ENCODE measurements around the gene DCAF8. TPM values are rescaled to one million over a fixed set of nuclear protein-coding genes. Genes with fewer than 3 reads are reported as not detected.
"Not testable (repeated sequence)": the region's sequence is repeated elsewhere in the genome, so short reads cannot be mapped to it uniquely, and the experiment has no call there.

The DCAF8 gene
- polyA plus RNA-seq, 3 donors: 35.5 to 205 (median 44.6) TPM

GRCh38 chr1:160291248-160292220, 29.2 kb upstream of the DCAF8 start:
- Mint-ChIP-seq H3K36me3 (peaks cover 82 to 85% of the 10 kb centered on the region in 2 donors), H3K27ac (peak overlapping the region; percentile 62 to 86 (median 69))

DNA sequence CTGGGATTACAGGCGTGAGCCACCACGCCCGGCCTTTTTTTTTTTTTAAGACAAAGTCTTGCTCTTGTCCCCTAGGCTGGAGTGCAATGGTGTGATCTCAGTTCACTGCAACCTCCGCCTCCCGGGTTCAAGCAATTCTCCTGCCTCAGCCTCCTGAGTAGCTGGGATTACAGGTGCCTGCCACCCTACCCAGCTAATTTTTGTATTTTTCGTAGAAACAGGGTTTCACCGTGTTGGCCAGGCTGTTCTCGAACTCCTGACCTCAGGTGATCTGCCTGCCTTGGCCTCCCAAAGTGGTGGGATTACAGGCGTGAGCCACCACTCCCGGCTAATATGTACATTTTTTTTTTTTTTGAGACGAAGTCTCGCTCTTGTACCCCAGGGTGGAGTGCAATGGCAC, 25.4 kb upstream of the DCAF8 start:
- not testable (repeated sequence) for H3K4me3 Mint-ChIP-seq; H3K4me2 ChIP-seq (replicated peaks; ENCODE audit: extremely low read depth, low read length, poor library complexity, severe bottlenecking); H2AFZ ChIP-seq (ENCODE audit: insufficient read depth, low read depth, low read length, poor library complexity, severe bottlenecking); H3K27ac ChIP-seq (ENCODE audit: low read depth in 1 of 2, low read length in 2 of 2); H3K9me3 Mint-ChIP-seq; DNase-seq; H3K27me3 ChIP-seq (ENCODE audit: control insufficient read depth in 2 of 2, insufficient read depth in 2 of 2, low read length in 2 of 2); H3K27me3 Mint-ChIP-seq (ENCODE audit: low read depth in 3 of 3); H3K4me3 ChIP-seq (replicated peaks in 1 of 3; ENCODE audit: low read depth in 2 of 3, low read length in 3 of 3); H3K9ac ChIP-seq (ENCODE audit: insufficient read depth, low read length, poor library complexity, severe bottlenecking); H3K9me3 ChIP-seq (replicated peaks in 1 of 2; ENCODE audit: control insufficient read depth in 1 of 2, insufficient read depth in 1 of 2, low read length in 2 of 2)
- peaks cover 23% of the 10 kb centered on the region for H3K4me1 Mint-ChIP-seq
- Histone ChIP-seq H3K36me3 (replicated peaks in 1 of 2; ENCODE audit: control insufficient read depth in 1 of 2, insufficient read depth in 2 of 2, low read length in 2 of 2) (peaks cover 46 to 50% of the 10 kb centered on the region in 2 donors), H3K79me2 (ENCODE audit: insufficient read depth, low read length) (peaks cover 21% of the 10 kb centered on the region), H4K20me1 (ENCODE audit: insufficient read depth, low read length) (peaks cover 28% of the 10 kb centered on the region), H3K4me1 (ENCODE audit: control insufficient read depth in 1 of 2, insufficient read depth in 2 of 2, low read length in 2 of 2) (peaks cover 19 to 22% of the 10 kb centered on the region in 2 donors)
- H3K27ac Mint-ChIP-seq: peak overlapping the region in 1 of 7 donors; percentile 14
- H3K36me3 Mint-ChIP-seq: peaks cover 47 to 54% of the 10 kb centered on the region in 2 donors
- intact Hi-C loops (cut with micrococcal nuclease): loop anchor here (5.0 to 10.0 kb wide), 3 partner anchors 55 to 183 kb away; partner anchors contain the start of genes COPA (in 2 of the 2) and NCSTN (in 2 of the 2)
- WGBS (ENCODE audit: insufficient coverage): 94% methylated on average over 7 of the region's 12 CpGs

More at GRCh38 chr1:160291248-160292220, 29.2 kb upstream of the DCAF8 start:
- DNase-seq: peak; percentile 47 to 58 (median 57)
- intact Hi-C loops (cut with micrococcal nuclease): loop anchor here (2.0 to 5.0 kb wide), 4 partner anchors 99 to 204 kb away; partner anchors contain the start of gene CASQ1 (in 1 of the 2)
- no peaks in the 10 kb centered on the region for H3K27me3 Mint-ChIP-seq (ENCODE audit: low read depth in 3 of 3)
- no peaks in the 10 kb centered on the region for H3K9me3 ChIP-seq (replicated peaks in 1 of 2; ENCODE audit: control insufficient read depth in 1 of 2, insufficient read depth in 1 of 2, low read length in 2 of 2)
- no peak overlapping the region for H3K4me2 ChIP-seq (replicated peaks; ENCODE audit: extremely low read depth, low read length, poor library complexity, severe bottlenecking)
- H3K36me3 ChIP-seq (replicated peaks in 1 of 2; ENCODE audit: control insufficient read depth in 1 of 2, insufficient read depth in 2 of 2, low read length in 2 of 2): peaks cover 80 to 81% of the 10 kb centered on the region in 2 donors
- no peaks in the 10 kb centered on the region for H3K9me3 Mint-ChIP-seq
- no peak overlapping the region for H3K9ac ChIP-seq (ENCODE audit: insufficient read depth, low read length, poor library complexity, severe bottlenecking)
- H3K27me3 ChIP-seq (ENCODE audit: control insufficient read depth in 2 of 2, insufficient read depth in 2 of 2, low read length in 2 of 2): no peaks in the 10 kb centered on the region
- H2AFZ ChIP-seq (ENCODE audit: insufficient read depth, low read depth, low read length, poor library complexity, severe bottlenecking): no peak overlapping the region
- no peaks in the 10 kb centered on the region for H3K79me2 ChIP-seq (ENCODE audit: insufficient read depth, low read length)
- no peak overlapping the region for H3K4me3 ChIP-seq (replicated peaks in 1 of 3; ENCODE audit: low read depth in 2 of 3, low read length in 3 of 3)
- no peak overlapping the region for H3K4me3 Mint-ChIP-seq
- peak; percentile 91 for TF ChIP-seq CTCF (IDR thresholded peaks at IDR 0.05)
- H3K27ac ChIP-seq (ENCODE audit: low read depth in 1 of 2, low read length in 2 of 2): peak overlapping the region in 1 of 2 donors; percentile 50
- WGBS (ENCODE audit: insufficient coverage): 50% methylated on average over 6 of the region's 11 CpGs
- peaks cover 50% of the 10 kb centered on the region for H4K20me1 ChIP-seq (ENCODE audit: insufficient read depth, low read length)
- peaks cover 3% of the 10 kb centered on the region for H3K4me1 Mint-ChIP-seq
- no peaks in the 10 kb centered on the region for H3K4me1 ChIP-seq (ENCODE audit: control insufficient read depth in 1 of 2, insufficient read depth in 2 of 2, low read length in 2 of 2)
